Measurements from ENCODE around the gene ABHD8. TPM values are rescaled to one million over a fixed set of nuclear protein-coding genes. Genes with fewer than 3 reads are reported as not detected.

The ABHD8 gene
- total RNA-seq, 1 experiment from 2014 or later = 13.2 TPM

DNA sequence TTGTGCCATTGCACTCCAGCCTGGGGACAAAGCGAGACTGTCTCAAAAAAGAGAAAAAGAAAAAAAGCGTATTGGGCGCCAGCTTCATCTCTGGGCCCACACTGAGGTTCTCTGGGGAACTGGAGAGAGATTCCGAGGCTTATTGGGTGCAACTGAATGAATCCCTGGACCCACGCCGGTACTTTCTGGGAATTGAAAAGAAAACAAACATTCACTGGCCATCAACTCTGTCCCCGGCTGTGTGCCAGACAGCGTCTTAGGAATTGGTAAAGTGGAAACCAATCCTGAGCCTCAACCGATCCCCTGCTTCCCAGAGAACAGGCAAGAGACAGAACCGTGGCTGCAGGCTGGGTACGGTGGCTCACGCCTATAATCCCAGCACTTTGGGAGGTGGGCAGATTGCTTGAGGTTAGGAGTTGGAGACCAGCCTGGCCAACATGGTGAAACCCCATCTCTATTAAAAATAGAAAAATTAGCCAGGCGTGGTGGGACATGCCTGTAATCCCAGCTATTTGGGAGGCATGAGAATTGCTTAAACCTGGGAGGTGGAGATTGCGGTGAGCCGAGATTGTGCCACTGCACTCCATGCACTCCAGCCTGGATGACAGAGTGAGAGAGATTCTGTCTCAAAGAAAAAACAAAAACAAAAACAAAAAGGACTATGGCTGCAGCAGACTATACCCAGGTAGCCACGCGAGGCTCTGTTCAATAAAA is 22.8 kb upstream of the ABHD8 start (continued):
- TF ChIP-seq MXD4 (CRISPR knock-in tag; IDR thresholded peaks at IDR 0.05; ENCODE audit: borderline replicate concordance) (no peak), NFATC4 (CRISPR knock-in tag; IDR thresholded peaks at IDR 0.05) (no peak), HMGXB4 (CRISPR knock-in tag; IDR thresholded peaks at IDR 0.05) (no peak), AR (CRISPR knock-in tag; IDR thresholded peaks at IDR 0.05) (no peak), FOXK1 (CRISPR knock-in tag; IDR thresholded peaks at IDR 0.05) (no peak), NR2C2 (CRISPR knock-in tag; IDR thresholded peaks at IDR 0.05) (no peak)
- TF ChIP-seq, protein P1, sequence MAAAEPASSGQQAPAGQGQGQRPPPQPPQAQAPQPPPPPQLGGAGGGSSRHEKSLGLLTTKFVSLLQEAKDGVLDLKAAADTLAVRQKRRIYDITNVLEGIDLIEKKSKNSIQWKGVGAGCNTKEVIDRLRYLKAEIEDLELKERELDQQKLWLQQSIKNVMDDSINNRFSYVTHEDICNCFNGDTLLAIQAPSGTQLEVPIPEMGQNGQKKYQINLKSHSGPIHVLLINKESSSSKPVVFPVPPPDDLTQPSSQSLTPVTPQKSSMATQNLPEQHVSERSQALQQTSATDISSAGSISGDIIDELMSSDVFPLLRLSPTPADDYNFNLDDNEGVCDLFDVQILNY (CRISPR knock-in tag; IDR thresholded peaks at IDR 0.05) = no peak
- TF ChIP-seq, protein P2, sequence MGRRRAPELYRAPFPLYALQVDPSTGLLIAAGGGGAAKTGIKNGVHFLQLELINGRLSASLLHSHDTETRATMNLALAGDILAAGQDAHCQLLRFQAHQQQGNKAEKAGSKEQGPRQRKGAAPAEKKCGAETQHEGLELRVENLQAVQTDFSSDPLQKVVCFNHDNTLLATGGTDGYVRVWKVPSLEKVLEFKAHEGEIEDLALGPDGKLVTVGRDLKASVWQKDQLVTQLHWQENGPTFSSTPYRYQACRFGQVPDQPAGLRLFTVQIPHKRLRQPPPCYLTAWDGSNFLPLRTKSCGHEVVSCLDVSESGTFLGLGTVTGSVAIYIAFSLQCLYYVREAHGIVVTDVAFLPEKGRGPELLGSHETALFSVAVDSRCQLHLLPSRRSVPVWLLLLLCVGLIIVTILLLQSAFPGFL (CRISPR knock-in tag; IDR thresholded peaks at IDR 0.05; ENCODE audit: borderline replicate concordance) = no peak
- TF ChIP-seq, protein P3, sequence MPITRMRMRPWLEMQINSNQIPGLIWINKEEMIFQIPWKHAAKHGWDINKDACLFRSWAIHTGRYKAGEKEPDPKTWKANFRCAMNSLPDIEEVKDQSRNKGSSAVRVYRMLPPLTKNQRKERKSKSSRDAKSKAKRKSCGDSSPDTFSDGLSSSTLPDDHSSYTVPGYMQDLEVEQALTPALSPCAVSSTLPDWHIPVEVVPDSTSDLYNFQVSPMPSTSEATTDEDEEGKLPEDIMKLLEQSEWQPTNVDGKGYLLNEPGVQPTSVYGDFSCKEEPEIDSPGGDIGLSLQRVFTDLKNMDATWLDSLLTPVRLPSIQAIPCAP (CRISPR knock-in tag; IDR thresholded peaks at IDR 0.05) = no peak

DNA sequence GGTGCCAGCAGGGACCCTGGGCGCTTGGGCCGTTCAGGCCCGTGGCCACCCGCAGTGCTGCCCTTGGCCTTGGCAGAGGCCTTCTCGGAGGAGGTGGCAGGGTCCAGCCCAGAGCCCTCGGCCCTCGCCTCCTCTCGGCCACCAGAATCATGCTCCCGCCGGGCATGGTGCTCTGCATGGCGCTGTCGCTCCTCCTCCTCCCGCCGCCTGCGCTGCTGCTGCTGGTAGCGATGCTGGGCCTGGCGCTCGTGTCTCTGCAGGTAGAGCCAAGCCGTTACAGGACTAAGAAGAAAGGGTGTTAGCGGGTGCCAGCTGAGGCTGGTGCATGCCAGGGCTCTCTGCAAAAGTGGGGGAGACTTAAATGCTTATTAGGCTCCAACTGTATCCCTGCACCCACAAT is 21.9 kb upstream of the ABHD8 start:
- Mint-ChIP-seq H3K4me1 (peaks cover 16% of the 10 kb centered on the region), H3K36me3 (peaks cover 15% of the 10 kb centered on the region), H3K4me3 (no peak overlapping the region), H3K9me3 (no peaks in the 10 kb centered on the region), H3K27me3 (ENCODE audit: low read depth) (peaks cover 2% of the 10 kb centered on the region; the same call in 1 of the 2 replicates), H3K27ac (no peak overlapping the region)
- ATAC-seq (no peak), DNase-seq (ENCODE audit: low spot score) (no peak)
- ChIA-PET CTCF (interaction anchor here (1.0 kb wide), 1 partner anchor 67 kb away, joined by 3 read pairs; no protein-coding TSS in a partner anchor), POLR2A (no interaction called here)
- TF ChIP-seq NR1H2 (CRISPR knock-in tag; IDR thresholded peaks at IDR 0.05) = no peak

DNA sequence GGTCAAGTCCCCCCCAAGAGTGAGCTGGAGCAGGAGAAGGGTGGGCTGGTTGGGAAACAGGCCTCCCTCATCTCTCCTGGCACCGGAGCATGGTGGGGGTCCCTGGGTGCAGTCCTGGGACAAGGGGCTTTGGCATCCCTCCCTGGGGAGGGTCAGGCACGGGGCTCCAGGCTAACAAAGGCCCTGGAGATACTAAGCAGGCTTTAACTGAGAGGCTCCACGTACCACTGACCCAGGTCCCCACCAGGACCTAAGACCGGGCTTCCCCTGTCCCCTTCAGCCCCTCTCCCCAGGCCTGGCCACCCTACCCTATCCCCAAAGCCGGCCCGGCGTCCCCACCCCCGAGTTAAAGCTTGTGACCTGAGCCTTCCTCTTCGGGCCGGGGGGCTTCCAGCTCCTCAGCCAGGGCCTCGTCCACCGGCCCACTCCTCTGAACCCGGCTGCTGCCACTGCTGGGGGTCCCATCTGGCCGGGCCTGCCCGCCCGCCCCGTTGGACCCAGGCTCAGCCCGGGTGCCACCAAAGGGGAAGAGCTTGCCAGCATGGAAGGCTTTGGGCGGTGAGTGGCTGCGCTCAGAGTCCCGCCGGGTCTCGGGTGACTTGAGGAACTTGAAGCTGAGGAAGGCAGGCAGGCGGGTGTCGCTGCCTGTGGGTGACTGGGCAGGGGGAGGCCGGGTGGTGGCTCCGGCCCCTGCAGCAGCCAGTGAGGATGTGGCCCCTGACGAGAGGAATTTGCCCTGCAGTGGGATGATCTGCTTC is 21.3 kb upstream of the ABHD8 start:
- CTCF ChIA-PET = interaction anchor here (0.6 to 1.0 kb wide), 2 partner anchors 67 to 79 kb away, joined by 3 read pairs; no protein-coding TSS in a partner anchor
- Mint-ChIP-seq H3K4me3 (no peak overlapping the region), H3K27me3 (ENCODE audit: low read depth) (no peaks in the 10 kb centered on the region; the same call in 1 of the 2 replicates)
- TF ChIP-seq ZBTB21 (CRISPR knock-in tag; IDR thresholded peaks at IDR 0.05; ENCODE audit: borderline replicate concordance) = no peak
- TF ChIP-seq NFE2L1 (CRISPR knock-in tag; IDR thresholded peaks at IDR 0.05) = no peak
- TF ChIP-seq, protein P4, sequence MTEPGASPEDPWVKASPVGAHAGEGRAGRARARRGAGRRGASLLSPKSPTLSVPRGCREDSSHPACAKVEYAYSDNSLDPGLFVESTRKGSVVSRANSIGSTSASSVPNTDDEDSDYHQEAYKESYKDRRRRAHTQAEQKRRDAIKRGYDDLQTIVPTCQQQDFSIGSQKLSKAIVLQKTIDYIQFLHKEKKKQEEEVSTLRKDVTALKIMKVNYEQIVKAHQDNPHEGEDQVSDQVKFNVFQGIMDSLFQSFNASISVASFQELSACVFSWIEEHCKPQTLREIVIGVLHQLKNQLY (CRISPR knock-in tag; IDR thresholded peaks at IDR 0.05) = no peak
- no peak for TF ChIP-seq CBFB (CRISPR knock-in tag; IDR thresholded peaks at IDR 0.05; ENCODE audit: low read depth)
- TF ChIP-seq ZNF232 (CRISPR knock-in tag; IDR thresholded peaks at IDR 0.05) = no peak
- no peak for TF ChIP-seq RORB (CRISPR knock-in tag; IDR thresholded peaks at IDR 0.05)
- no peak for TF ChIP-seq E2F4 (CRISPR knock-in tag; IDR thresholded peaks at IDR 0.05; ENCODE audit: borderline replicate concordance, low read depth)
- TF ChIP-seq ZNF219 (CRISPR knock-in tag; IDR thresholded peaks at IDR 0.05; ENCODE audit: borderline replicate concordance) = no peak
- TF ChIP-seq ZNF138 (CRISPR knock-in tag; conservative IDR thresholded peaks at IDR 0.05) = no peak

More for the DNA sequence above, 21.3 kb upstream of the ABHD8 start:
- Mint-ChIP-seq H3K27ac (no peak overlapping the region), H3K4me1 (peaks cover 14% of the 10 kb centered on the region), H3K36me3 (peaks cover 17% of the 10 kb centered on the region), H3K9me3 (no peaks in the 10 kb centered on the region)
- ATAC-seq (no peak), DNase-seq (ENCODE audit: low spot score) (no peak)
- POLR2A ChIA-PET = no interaction called here

Data from WTC11 (cell line).